Activated T-helper 1 cell treated with anti-CD3 and anti-CD28 coated beads, Interleukin-2, amount 50 U/mL, for 16 hours (primary cell): ENCODE measurements around the gene KRIT1.
A peak's percentile ranks its signal among the peaks of the same experiment; 100 is the strongest.
"Not testable (repeated sequence)": the region's sequence is repeated elsewhere in the genome, so short reads cannot be mapped to it uniquely, and the experiment has no call there.

ENCODE experiments used
- DNase-seq, 2 donors: peaks; one replicate each; pipeline ENCODE4 v3.0.0-alpha.2; 2020; ENCODE audit warnings: low read depth in 1 of 2, low spot score in 1 of 2

The KRIT1 gene

GRCh38 chr7:92245487-92246359, at the start of gene KRIT1, which contains the start of gene ANKIB1:
Gene KRIT1 (minus strand): TSS chr7:92245914. CDS start chr7:92242135, 3,779 bp downstream.
Gene ANKIB1 (plus strand): TSS chr7:92245974. CDS start chr7:92294979, 49,005 bp downstream.
- peak; percentile 72 to 79 for DNase-seq

GRCh38 chr7:92295391-92295790, 49.7 kb upstream of the KRIT1 start:
- no peak for DNase-seq

- no peak for DNase-seq
These were observed 48.3 kb upstream of the KRIT1 start for GRCh38 chr7:92293896-92294590.

GRCh38 chr7:92292981-92293380, 47.3 kb upstream of the KRIT1 start:
- DNase-seq: no peak

- no peak for DNase-seq
These were observed 43.6 kb upstream of the KRIT1 start for GRCh38 chr7:92289321-92289720.

- no peak for DNase-seq
These were observed 37.2 kb upstream of the KRIT1 start for GRCh38 chr7:92282930-92283329.

GRCh38 chr7:92282221-92282814, 36.6 kb upstream of the KRIT1 start:
- no peak for DNase-seq

GRCh38 chr7:92281031-92281430, 35.3 kb upstream of the KRIT1 start:
- no peak for DNase-seq

- no peak for DNase-seq
These were observed 33.8 kb upstream of the KRIT1 start for GRCh38 chr7:92279396-92280031.

- no peak for DNase-seq
These were observed 30.7 kb upstream of the KRIT1 start for GRCh38 chr7:92276460-92276864.

- no peak for DNase-seq
These were observed 29.6 kb upstream of the KRIT1 start for GRCh38 chr7:92275327-92275726.

GRCh38 chr7:92268921-92269320, 23.2 kb upstream of the KRIT1 start:
- no peak for DNase-seq

- DNase-seq: no peak
These were observed 20.9 kb upstream of the KRIT1 start for GRCh38 chr7:92266415-92267241.

- DNase-seq: no peak
These were observed 14.6 kb upstream of the KRIT1 start for GRCh38 chr7:92260248-92260781.

GRCh38 chr7:92259610-92260247, 14.0 kb upstream of the KRIT1 start:
- DNase-seq: no peak

- DNase-seq: no peak
These were observed 13.3 kb upstream of the KRIT1 start for GRCh38 chr7:92259062-92259461.

GRCh38 chr7:92255308-92255707, 9.6 kb upstream of the KRIT1 start:
- no peak for DNase-seq

- DNase-seq: not testable (repeated sequence)
These were observed 9.1 kb upstream of the KRIT1 start for GRCh38 chr7:92254800-92255199.

GRCh38 chr7:92253251-92253650, 7.5 kb upstream of the KRIT1 start:
- DNase-seq: no peak

- DNase-seq: no peak
These were observed 5.5 kb upstream of the KRIT1 start for GRCh38 chr7:92251181-92251580.
